ENCODE results near the gene VEZF1.

The VEZF1 gene

GRCh38 chr17:57948555-57949420 lies 39.3 kb downstream of the VEZF1 start:
- H3K4me3 ChIP-seq (ENCODE audit: severe bottlenecking): no peak overlapping the region
- peaks cover 75% of the 10 kb centered on the region for H3K4me1 ChIP-seq (ENCODE audit: insufficient read depth, poor library complexity, severe bottlenecking)
- peak; percentile 82 for ATAC-seq (ENCODE audit: low read depth)
- peak overlapping the region; percentile 96 for H3K27ac ChIP-seq (ENCODE audit: poor library complexity, severe bottlenecking)
- peak; percentile 42 for TF ChIP-seq CTCF (IDR thresholded peaks at IDR 0.05; ENCODE audit: poor library complexity, severe bottlenecking)
- no peaks in the 10 kb centered on the region for H3K27me3 ChIP-seq (ENCODE audit: insufficient read depth, poor library complexity, severe bottlenecking)
- no peak for DNase-seq (ENCODE audit: low spot score)
- H3K36me3 ChIP-seq (ENCODE audit: low read depth): no peaks in the 10 kb centered on the region
- H3K9me3 ChIP-seq (ENCODE audit: severe bottlenecking): no peaks in the 10 kb centered on the region

GRCh38 chr17:57948169-57948554 lies 39.9 kb downstream of the VEZF1 start:
- H3K4me1 ChIP-seq (ENCODE audit: insufficient read depth, poor library complexity, severe bottlenecking): peaks cover 80% of the 10 kb centered on the region
- H3K9me3 ChIP-seq (ENCODE audit: severe bottlenecking): no peaks in the 10 kb centered on the region
- H3K27ac ChIP-seq (ENCODE audit: poor library complexity, severe bottlenecking): peak overlapping the region; percentile 96
- DNase-seq (ENCODE audit: low spot score) (no peak), ATAC-seq (ENCODE audit: low read depth) (no peak; the same call in 2 of the 3 replicates)
- no peak for TF ChIP-seq CTCF (IDR thresholded peaks at IDR 0.05; ENCODE audit: poor library complexity, severe bottlenecking)
- H3K4me3 ChIP-seq (ENCODE audit: severe bottlenecking): no peak overlapping the region
- no peaks in the 10 kb centered on the region for H3K36me3 ChIP-seq (ENCODE audit: low read depth)
- H3K27me3 ChIP-seq (ENCODE audit: insufficient read depth, poor library complexity, severe bottlenecking): no peaks in the 10 kb centered on the region

- H3K36me3 ChIP-seq (ENCODE audit: low read depth): no peaks in the 10 kb centered on the region
- peak overlapping the region; percentile 6 for H3K4me3 ChIP-seq (ENCODE audit: severe bottlenecking)
- peaks cover 76% of the 10 kb centered on the region for H3K4me1 ChIP-seq (ENCODE audit: insufficient read depth, poor library complexity, severe bottlenecking)
- TF ChIP-seq CTCF (IDR thresholded peaks at IDR 0.05; ENCODE audit: poor library complexity, severe bottlenecking): no peak
- H3K9me3 ChIP-seq (ENCODE audit: severe bottlenecking): no peaks in the 10 kb centered on the region
- ATAC-seq (ENCODE audit: low read depth): no peak
- no peak for DNase-seq (ENCODE audit: low spot score)
- peak overlapping the region; percentile 96 for H3K27ac ChIP-seq (ENCODE audit: poor library complexity, severe bottlenecking)
- no peaks in the 10 kb centered on the region for H3K27me3 ChIP-seq (ENCODE audit: insufficient read depth, poor library complexity, severe bottlenecking)
Measured at GRCh38 chr17:57947369-57947768, 40.7 kb downstream of the VEZF1 start.

- no peak for TF ChIP-seq CTCF (IDR thresholded peaks at IDR 0.05; ENCODE audit: poor library complexity, severe bottlenecking)
- DNase-seq (ENCODE audit: low spot score): no peak
- peak; percentile 68 for ATAC-seq (ENCODE audit: low read depth)
- Histone ChIP-seq H3K4me1 (ENCODE audit: insufficient read depth, poor library complexity, severe bottlenecking) (peaks cover 71% of the 10 kb centered on the region), H3K36me3 (ENCODE audit: low read depth) (no peaks in the 10 kb centered on the region), H3K27ac (ENCODE audit: poor library complexity, severe bottlenecking) (peak overlapping the region; percentile 96), H3K9me3 (ENCODE audit: severe bottlenecking) (no peaks in the 10 kb centered on the region), H3K4me3 (ENCODE audit: severe bottlenecking) (peak overlapping the region; percentile 6), H3K27me3 (ENCODE audit: insufficient read depth, poor library complexity, severe bottlenecking) (no peaks in the 10 kb centered on the region)
Measured at GRCh38 chr17:57946798-57947358, 41.2 kb downstream of the VEZF1 start.
